22Rv1 (cell line): ENCODE results near the gene TMPRSS15.
"Not testable (repeated sequence)": the region's sequence is repeated elsewhere in the genome, so short reads cannot be mapped to it uniquely, and the experiment has no call there.

Experiments used
- H3K27ac ChIP-seq: fragments of 450-650 bp; 2 replicates; pipeline ENCODE4 v1.5.1; 2017
- ZFX ChIP-seq: fragments of 450-650 bp; IDR thresholded peaks from 2 replicates; pipeline ENCODE4 v1.6.1; 2017; ENCODE audit warnings: antibody characterized with exemption, borderline replicate concordance
- TF ChIP-seq, protein P1 (sequence below): fragments of 450-650 bp; IDR thresholded peaks from 2 replicates; pipeline ENCODE4 v1.5.1; 2017; ENCODE audit warnings: mild to moderate bottlenecking

Gene TMPRSS15

DNA sequence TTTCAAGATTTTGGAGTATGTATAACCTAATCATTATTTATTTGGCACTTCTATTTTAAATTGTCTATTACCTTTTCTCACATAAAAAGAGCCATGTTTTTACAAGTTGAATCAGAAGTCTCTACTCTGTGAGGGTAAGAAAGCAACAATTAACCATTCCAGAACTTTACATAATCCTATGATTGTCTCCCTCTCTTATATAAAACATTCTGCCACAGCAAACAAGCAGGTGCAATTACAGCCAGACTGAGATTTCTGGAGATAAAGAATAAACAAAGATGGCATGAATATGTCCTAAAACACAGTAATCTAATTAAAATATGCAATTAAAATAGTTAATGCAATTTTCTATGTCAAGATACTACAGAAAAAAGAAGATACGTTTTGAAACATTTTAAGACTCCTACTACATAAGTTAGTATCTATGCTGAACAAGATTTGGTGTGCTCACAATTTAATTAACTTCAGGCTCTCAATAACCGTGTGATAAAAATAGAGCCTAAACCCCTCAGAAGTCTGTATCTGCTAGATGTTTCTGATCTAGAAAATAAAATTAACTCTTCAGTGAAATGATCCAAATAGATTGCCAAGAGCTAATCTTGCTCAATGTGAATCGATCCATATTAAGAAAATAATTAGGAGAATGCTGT, 13.7 kb upstream of the TMPRSS15 start:
- no peak for TF ChIP-seq ZFX
- TF ChIP-seq, protein P1, sequence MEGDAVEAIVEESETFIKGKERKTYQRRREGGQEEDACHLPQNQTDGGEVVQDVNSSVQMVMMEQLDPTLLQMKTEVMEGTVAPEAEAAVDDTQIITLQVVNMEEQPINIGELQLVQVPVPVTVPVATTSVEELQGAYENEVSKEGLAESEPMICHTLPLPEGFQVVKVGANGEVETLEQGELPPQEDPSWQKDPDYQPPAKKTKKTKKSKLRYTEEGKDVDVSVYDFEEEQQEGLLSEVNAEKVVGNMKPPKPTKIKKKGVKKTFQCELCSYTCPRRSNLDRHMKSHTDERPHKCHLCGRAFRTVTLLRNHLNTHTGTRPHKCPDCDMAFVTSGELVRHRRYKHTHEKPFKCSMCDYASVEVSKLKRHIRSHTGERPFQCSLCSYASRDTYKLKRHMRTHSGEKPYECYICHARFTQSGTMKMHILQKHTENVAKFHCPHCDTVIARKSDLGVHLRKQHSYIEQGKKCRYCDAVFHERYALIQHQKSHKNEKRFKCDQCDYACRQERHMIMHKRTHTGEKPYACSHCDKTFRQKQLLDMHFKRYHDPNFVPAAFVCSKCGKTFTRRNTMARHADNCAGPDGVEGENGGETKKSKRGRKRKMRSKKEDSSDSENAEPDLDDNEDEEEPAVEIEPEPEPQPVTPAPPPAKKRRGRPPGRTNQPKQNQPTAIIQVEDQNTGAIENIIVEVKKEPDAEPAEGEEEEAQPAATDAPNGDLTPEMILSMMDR, result no peak
- H3K27ac ChIP-seq, result no peak overlapping the region

DNA sequence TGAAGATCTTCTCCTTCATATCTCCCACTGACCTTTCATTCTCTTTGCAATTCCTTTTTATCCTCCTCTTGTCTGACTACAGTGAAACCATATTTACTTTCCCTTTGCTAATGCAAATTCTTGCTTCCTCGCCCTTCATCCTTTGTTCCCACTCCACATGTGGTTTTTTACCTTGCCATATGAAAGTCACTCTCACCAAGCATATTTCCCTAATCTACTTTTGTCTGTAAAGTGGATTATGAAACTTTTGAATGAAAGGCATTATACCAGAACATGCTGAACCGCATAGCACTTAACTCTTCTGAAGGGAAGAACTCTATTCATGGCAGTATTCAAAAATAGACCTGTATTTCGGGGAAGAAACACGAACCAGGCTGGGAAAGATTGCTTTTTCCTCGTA, 8.0 kb upstream of the TMPRSS15 start:
- no peak for TF ChIP-seq ZFX
- TF ChIP-seq, protein P1, result no peak
- no peak overlapping the region for H3K27ac ChIP-seq

DNA sequence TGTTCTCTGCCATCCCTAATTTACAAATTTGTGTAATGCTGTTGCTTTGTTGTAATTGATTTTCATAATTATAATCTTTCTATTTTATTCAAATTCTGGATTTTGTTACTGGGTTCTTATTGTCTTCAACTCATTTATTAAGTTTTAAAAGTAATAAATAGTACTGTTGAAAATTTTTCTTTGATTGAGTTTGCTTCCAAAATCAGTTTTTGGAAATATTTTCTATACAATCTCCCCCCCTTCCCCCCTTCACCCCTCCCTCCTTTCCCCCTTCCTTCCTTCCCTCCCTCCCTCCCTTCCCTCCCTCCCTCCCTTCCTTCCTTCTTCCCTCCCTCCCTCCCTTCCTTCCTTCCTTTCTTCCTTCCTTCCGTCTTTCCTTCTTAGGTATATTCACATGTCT, 6.0 kb upstream of the TMPRSS15 start:
- TF ChIP-seq, protein P1, result no peak
- TF ChIP-seq ZFX, result no peak
- H3K27ac ChIP-seq, result no peak overlapping the region

GRCh38 chr21:18398843-18399242, 4.7 kb downstream of the TMPRSS15 start:
- no peak overlapping the region for H3K27ac ChIP-seq
- TF ChIP-seq ZFX, result no peak
- TF ChIP-seq, protein P1, result no peak

GRCh38 chr21:18387994-18388393, 15.6 kb downstream of the TMPRSS15 start:
- TF ChIP-seq, protein P1, result peak; percentile 24; the same call in 1 of the 2 replicates
- TF ChIP-seq ZFX, result no peak
- no peak overlapping the region for H3K27ac ChIP-seq

GRCh38 chr21:18384771-18385170, 18.8 kb downstream of the TMPRSS15 start:
- no peak overlapping the region for H3K27ac ChIP-seq
- TF ChIP-seq ZFX, result no peak
- TF ChIP-seq, protein P1, result peak; percentile 84

DNA sequence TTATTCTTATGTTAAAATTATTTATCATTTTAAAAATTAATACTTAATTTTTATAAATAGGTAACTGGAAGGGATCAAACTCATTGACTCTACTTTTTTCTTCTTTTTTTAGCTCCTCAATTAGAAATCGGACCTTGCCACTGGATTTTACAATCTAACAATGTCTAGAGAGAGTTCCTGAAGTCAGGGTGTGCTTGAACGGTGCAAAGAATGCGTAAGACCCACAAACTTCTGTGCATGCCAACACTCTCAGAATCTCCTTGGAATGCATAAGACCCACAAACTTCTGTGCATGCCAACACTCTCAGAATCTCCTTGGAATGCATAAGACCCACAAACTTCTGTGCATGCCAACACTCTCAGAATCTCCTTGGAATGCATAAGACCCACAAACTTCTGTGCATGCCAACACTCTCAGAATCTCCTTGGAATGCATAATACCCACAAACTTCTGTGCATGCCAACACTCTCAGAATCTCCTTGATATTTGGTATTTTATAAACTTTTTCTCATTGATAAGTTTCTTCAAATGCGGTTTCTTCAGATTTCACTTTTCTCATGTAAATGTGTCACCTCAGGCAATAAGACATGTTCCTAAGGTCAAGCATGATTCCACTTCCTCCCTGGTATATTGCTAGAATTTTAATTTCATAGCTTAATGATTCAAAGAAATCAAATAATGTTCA, 20.5 kb downstream of the TMPRSS15 start:
- not testable (repeated sequence) for H3K27ac ChIP-seq
